Measurements from ENCODE around the gene PPP2R3C.
A peak's percentile ranks its signal among the peaks of the same experiment; 100 is the strongest.
"Not testable (repeated sequence)": the region's sequence is repeated elsewhere in the genome, so short reads cannot be mapped to it uniquely, and the experiment has no call there.

The PPP2R3C gene

DNA sequence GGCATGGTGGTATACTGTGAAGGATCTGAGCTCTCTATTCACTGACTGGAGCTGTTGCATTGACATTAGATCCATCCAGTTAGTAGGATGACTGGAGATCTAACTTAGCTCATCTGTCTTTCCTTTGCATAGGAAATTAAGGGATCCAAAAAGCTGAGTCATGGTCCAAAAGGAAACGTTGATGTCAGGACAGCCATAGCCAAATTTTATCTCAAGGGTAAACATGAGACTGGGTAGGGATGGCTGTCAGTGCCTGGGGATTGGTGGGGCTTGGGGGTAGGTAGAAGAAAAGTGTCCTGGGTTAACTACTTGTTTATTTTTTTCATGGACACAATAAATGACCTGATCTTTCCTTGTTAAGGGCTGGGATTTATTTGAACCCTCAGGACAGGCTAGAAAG is 71.1 kb downstream of the PPP2R3C start:
- DNase-seq = no peak

- DNase-seq = peak; percentile 81
Measured at GRCh38 chr14:35047976-35048513, 73.7 kb downstream of the PPP2R3C start.

DNA sequence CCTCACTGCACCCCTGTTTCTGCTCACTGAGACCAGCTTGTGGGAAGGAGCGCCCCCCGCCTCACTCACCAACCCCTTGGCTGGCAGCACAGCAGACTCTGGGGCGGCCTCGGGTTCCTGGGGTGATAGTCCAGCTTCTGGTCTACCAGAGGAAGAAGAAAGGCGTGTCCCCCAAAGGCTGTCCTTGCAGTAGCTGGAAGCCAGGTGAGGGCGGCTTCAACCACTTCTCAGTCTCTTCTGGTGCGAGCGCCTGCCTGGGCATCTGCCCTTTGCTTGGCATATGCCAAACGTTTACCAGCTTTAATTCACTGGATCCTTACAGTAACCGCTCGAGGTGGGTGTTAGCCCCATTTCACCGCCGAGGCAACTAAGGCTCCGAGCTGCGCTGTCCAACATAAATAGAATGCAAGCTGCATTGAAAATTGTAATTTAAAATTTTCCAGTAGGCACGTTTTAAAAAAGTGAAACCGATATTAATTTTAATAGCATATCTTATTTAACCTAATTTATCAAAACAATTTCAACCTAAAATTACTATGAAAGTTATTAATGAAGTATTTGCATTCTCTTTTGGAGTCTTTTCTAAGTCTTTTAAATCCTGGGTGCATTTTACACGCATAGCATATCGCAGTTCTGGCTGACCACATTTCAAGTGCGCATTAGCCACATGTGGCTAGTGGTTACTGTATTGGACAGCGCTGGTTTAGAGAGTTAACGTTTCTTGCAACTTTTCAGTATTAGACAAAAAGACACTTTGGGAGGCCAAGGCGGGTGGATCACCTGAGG is 74.8 kb downstream of the PPP2R3C start:
- no peak for DNase-seq

- DNase-seq = peak; percentile 94
Measured at GRCh38 chr14:35046048-35046750, 75.6 kb downstream of the PPP2R3C start, which contains the start of gene FAM177A1. FAM177A1 (plus strand) TSS chr14:35046272; CDS start chr14:35046464, 192 bp downstream.

GRCh38 chr14:35045798-35046047 is 76.1 kb downstream of the PPP2R3C start:
- no peak for DNase-seq

DNA sequence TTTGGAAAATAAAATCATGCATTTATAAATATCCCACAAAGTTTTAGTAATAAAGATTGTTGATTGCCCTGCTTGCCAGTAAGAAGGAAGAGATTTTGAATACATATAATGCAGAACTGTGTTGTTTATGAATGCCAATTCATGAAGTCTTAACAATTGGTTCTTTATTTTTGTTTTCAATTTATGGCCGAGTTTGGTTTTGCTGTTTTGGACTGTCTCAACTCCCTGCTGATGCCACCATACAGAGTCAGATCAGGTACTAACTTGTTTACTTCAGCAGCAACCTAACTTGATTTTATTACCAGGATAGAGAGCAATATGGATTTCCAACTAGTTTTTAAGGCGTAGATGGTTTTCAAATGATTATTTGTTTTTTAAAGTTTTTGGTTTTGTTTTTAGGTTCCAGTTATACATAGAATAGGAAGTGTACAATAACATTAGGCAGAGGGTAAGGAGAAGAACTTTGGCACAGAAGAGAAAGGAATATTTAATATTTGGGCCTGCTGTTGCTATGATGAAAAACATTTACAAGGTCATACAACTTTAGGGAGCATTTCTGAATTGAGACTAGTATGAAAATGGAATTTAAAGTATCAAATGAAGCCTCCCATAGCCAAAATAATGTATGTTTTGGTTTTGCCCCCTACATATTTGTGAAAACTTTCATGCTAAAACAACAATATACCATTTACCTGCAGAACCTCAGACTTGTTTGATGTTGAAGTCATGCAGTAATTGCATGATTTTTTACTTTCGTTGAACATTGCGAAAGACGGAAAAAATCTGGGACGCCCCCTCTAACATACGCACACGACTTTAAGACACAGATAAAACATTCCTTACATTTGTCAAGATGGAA is 76.6 kb downstream of the PPP2R3C start:
- no peak for DNase-seq

GRCh38 chr14:35043046-35043445 is 78.7 kb downstream of the PPP2R3C start:
- DNase-seq = no peak

GRCh38 chr14:35042632-35043031 is 79.2 kb downstream of the PPP2R3C start:
- no peak for DNase-seq

- DNase-seq = not testable (repeated sequence)
Measured at GRCh38 chr14:35038312-35038711, 83.5 kb downstream of the PPP2R3C start.
